ENCODE data around the gene THSD7A.
A peak's percentile ranks its signal among the peaks of the same experiment; 100 is the strongest.
"Not testable (repeated sequence)": the region's sequence is repeated elsewhere in the genome, so short reads cannot be mapped to it uniquely, and the experiment has no call there.

The THSD7A gene

DNA sequence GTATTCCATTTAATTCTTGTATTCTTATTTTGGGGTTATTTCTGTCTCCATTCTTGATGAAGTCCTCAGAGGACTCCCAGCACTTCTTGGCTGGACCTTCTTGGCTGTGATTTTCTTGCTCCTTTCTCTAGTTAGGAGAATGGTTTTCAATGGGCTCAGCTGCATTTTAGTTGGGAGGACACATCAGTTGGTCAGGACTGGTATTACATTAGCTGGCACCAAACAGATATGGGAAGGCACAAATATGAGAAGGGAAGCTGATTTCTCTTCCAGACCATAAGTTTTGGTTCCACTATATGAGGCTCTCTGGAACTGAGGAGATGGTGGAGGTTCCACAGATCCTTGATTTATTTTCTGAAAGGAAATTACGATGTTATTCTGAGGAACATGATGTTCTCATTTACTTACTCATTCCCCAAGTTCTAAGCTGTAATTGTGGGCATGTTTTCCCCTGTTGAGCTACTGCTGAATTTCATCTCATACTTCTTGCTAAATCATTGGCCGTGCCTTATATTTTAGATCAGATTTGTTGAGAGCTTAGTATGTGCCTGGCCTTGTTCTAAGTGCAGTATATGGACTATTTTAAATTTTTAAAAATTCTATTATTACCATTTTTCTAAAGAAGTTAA lies 261.0 kb downstream of the THSD7A start:
- no peak for FAIRE-seq

DNA sequence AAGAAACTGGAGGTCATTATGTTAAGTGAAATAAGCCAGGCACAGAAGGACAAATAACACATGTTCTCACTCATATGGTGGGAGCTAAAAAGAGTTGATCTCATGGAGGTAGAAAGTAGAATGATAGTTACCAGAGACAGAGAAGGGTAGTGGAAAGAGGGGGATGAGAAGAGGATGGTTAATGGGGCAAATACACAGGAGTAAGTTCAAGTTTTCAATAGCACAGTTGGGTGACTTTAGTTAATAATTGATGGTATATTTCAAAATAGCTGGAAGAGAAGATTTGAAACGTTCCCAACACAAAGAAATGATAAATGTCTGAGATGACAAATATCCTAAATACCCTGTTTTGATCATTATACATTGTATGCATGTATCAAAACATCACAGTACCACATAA lies 261.8 kb downstream of the THSD7A start:
- no peak for FAIRE-seq

DNA sequence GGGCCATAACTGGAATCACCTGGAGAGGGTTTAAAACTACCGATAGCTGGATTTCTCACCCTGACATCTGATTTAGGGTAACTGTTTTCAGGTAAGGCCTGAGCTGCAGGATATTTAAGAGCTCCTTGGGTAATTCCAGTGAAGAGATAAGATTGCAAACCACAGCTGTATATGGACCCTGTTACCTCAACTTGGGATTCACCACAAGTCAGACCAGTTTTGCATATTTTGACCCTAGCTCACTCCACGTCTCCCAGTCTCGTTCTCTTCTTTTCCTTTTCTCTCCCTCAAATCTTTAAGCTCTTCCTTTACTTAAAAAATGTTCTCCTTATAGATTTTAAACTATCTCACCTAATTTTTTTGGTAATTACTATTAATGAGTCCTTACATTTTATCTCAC lies 264.4 kb downstream of the THSD7A start:
- no peak for FAIRE-seq

- FAIRE-seq = no peak
These were observed 274.4 kb downstream of the THSD7A start for GRCh38 chr7:11557627-11558026.

DNA sequence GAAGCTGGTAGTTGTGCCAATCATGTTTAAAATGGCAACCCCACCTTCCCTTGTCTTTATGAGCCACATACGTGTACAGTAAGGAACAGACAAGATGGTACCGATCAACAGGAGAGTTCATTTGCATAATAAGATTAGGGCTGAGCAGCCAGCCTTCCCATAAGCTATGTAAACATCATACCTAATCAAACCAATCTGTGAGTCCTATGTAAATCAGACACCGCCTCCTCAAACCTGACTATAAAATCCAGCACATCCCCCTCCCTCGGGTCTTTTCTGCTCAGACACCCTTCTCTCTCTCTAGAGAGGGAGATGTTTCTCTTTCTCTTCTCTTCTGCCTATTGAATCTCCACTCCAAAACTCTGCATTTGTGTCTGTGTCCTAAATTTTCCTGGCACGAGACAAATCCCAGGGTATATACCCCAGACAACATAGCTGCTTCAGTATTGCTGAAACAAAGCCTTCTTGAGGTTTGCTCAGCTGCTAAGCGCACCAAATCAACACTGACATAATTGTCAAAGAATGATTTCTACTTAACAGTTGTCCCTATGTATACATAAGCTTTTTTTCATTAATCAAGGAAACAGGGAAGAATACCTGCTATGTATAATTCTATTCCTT lies 279.2 kb downstream of the THSD7A start:
- no peak for FAIRE-seq

- FAIRE-seq = no peak
These were observed 280.5 kb downstream of the THSD7A start for GRCh38 chr7:11551470-11551869.

DNA sequence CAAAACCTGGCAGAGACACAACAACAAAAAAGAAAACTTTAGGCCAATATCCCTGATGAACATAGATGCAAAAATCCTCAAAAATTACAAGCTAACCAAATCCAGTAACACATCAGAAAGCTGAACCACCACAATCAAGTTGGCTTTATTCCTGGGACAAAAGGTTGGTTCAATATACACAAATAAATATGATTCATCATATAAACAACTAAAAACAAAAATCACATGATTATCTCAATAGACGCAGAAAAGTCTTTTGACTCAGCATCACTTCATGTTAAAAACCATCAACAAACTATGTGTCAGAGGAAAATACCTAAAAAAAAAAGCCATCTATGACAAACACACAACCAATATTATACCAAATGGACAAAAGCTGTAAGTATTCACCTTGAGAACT lies 283.5 kb downstream of the THSD7A start:
- FAIRE-seq = no peak

DNA sequence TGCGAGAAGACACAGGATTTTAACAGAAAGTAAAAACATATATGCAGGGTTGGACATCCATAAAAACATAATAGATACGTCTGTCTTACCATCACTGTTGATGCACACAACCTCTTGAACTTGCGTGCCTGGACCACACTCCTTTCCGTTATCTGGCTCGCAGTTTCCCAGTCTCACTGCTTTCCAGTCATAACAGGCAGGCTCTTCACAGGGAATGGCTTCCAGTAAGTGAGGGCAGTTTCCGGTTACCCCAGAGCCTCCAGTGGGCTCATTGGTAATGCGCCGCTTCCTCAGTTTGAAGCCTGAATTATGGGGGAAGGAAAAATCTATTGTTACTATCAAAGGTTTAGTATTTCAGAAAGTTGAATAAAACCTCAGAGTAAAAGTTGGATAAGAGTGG lies 290.7 kb downstream of the THSD7A start:
- no peak for FAIRE-seq

DNA sequence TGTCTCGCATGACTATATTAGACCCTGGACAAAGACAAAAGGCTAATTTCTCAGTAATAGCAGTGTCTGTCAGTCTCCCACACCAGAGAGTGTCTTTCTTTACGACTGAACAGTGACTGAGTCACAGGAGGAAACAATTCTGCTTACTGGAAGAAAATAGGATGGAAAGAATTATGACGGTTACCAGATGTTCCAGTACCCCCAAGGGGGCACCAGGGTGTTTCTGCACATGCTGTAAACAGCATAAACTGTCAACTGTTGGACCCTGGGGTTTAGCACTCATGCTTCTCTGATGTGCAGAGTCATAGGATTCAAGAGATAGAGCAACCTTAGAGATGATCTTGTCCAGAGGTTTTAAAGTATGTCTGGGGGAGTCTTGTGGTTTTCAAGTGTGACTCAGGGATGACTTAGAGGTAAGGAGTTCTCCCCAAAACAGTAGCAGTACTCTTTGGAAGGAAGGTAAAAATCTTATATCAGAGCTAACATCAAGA lies 291.7 kb downstream of the THSD7A start:
- no peak for FAIRE-seq

DNA sequence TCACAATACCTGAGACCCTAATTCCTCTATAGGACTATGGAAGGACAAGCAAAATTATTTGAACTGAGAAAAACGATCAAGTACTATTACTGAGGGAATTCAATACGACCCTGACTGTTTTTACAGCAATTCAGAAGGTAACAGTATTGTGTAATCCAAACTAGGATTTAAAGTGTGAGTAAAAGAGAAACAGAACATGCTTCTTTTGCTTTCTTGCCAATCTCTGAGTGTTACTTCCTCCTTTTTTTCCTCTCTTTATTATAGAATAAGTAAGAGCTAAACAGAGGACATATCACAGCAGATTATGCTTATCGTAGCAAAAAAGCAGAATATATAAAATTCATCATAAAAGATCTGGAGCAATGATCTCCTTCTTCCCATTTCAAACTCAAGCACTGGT lies 292.1 kb downstream of the THSD7A start:
- no peak for FAIRE-seq

DNA sequence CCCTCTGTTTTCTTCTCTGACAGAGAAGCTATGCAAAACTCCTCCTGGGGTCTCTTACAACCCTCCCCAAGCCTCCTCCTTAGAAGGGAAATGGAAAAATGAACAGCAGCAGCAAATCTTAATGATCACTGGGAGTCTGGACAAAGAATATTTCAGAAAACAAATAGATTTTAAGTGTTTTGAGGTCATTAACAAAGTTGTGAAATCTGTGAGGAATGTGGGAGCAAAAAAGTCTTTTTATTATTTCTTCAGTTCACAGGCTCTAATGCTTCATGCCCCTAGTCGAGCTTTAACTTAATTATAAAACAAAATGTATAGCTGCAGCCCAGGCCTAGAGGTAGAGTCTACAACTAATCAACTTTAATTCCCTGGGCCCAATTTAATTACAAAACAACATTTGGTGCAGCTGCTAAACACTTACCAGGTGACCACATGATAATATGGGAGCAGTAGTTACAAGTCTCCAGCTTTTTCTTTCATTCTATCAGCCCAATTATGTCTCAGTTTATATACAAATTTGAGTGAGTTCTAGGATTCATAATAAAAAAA lies 293.2 kb downstream of the THSD7A start:
- FAIRE-seq = no peak

- no peak for FAIRE-seq
These were observed 298.7 kb downstream of the THSD7A start for GRCh38 chr7:11533229-11533820.

GRCh38 chr7:11529382-11529781 lies 302.6 kb downstream of the THSD7A start:
- no peak for FAIRE-seq

GRCh38 chr7:11527707-11528106 lies 304.3 kb downstream of the THSD7A start:
- FAIRE-seq = no peak

DNA sequence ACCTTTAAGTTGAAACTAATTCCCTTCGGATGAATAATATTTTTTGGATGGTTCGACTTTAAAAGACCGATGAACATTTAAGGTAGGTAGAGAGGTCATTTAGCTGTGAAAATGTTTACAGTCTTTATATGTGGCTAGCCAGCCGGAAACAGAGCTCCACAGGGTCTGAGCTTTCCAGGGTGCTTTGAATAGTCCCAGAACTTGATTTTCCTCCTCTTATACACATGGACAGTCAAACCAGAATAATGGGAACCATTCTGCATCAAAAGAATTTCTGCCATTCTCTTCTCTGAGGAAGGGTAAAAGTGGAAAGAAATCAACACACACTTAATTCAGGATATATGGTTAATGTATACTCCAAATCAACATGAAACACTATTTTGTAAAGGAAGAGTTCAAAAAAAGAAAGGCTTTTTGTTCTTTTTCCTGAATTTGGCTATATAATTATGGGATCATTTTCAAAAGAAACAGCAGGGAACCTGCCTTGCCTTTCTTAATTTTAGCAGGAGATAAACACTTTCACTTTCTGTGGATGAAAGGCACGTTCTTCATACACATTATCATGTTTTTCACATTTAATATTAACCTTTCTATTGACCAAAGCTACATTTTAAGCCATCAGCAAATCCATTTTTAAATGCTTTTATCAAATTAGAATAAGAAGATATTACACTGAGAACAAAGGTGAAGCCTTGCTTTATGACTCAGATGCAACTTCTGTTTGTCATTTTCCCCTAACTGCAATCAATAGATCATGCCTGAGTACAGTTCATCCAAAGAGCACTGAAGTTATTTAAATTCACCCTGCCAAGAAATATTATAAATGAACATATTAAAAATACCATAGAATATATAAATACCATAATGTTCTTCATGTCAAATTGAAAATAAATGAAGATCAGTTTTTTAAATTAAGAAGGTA lies 307.3 kb downstream of the THSD7A start:
- FAIRE-seq = peak; percentile 90

- not testable (repeated sequence) for FAIRE-seq
These were observed 310.0 kb downstream of the THSD7A start for GRCh38 chr7:11521964-11522499.

GRCh38 chr7:11517853-11518252 lies 314.1 kb downstream of the THSD7A start:
- FAIRE-seq = no peak

- no peak for FAIRE-seq
These were observed 315.7 kb downstream of the THSD7A start for GRCh38 chr7:11516328-11516727.

GRCh38 chr7:11513460-11513859 lies 318.5 kb downstream of the THSD7A start:
- FAIRE-seq = no peak

DNA sequence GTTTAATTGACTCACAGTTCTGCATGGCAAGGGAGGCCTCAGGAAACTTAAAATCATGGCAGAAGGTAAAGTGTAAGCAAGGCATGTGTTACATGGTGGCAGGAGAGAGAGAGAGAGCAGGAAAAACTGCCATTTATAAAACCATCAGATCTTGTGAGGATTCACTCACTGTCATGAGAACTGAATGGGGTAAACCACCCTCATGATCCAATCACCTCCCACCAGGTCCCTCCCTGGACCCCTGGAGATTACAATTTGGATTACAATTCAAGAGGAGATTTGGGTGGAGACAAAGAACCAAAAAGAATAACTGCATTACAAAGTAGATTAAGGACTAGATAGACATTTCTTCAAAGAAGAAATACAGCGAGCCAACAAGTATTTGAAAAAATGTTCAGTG lies 324.1 kb downstream of the THSD7A start:
- FAIRE-seq = no peak

DNA sequence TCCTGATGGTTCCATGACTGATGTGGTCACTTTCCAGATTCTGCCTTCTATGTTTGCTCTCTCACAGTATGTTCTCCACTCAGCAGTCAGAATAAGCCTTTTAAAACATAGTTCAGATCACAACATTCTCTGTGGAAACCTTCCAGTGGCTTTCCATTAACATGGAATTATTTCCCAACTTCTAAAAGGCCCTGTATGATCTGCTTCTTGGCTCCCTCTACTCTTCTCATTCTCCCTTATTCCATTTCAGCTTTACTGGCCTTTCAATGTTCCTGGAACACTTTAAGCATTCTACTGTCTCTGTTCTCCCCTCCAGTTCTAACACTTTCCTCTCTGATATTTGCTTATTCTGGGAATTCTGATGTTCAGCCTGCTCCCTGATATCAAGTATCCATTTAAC lies 325.6 kb downstream of the THSD7A start:
- no peak for FAIRE-seq

DNA sequence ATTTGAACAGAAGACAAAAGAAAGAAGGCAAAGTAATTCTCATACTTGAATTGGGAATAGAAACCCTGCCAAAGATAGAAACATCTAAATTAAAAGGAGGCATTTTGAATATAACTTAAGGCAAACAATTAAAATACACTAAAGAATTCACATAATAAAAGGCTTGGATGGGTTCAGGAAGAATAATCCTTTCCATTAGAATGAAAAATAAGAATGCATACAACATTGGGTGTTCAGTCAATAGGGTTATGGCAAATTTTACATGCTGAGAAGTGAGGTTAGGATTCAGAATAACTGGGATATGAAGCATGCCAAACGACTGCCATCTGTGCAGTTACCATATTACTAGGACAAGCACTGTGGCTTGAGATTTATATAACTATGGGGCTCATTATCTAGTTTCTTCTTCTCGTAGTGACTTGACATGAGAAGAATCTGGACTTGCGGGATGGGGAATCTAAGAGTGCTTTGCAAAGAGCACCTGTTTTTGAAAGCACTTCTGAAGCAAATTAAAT lies 326.5 kb downstream of the THSD7A start:
- no peak for FAIRE-seq

- no peak for FAIRE-seq
These were observed 339.7 kb downstream of the THSD7A start for GRCh38 chr7:11492307-11492706.

All from islet of Langerhans (tissue), 1 donor.